ENCODE results near the gene LYRM4.

Gene LYRM4

DNA sequence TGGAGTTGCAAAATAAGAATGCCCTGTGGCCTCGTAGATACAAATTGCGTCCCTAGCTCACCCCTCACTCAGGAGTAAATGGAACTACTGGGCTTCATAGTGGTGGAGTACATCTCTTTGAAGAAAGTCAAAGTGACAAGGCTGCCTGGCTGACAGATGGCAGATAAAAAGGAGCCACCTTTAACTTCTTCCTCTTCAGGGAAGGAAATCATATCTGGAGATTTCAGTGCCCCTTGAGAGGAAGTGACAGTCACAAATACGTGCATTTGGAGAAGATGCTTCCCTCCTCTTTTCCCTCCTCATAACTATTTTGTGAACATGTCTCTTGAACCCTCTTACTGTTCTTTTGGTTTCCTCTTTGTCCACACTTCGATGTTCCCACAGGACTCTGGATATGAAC lies 132.4 kb downstream of the LYRM4 start:
- no peak overlapping the region for H3K27ac ChIP-seq
- H3K36me3 ChIP-seq = no peaks in the 10 kb centered on the region
- H3K4me1 ChIP-seq (ENCODE audit: control insufficient read depth in 1 of 2, insufficient read depth in 1 of 2, low read depth in 1 of 2, low read length in 1 of 2) = peaks cover 0 to 5% of the 10 kb centered on the region in 2 experiments
- TF ChIP-seq, protein P1, sequence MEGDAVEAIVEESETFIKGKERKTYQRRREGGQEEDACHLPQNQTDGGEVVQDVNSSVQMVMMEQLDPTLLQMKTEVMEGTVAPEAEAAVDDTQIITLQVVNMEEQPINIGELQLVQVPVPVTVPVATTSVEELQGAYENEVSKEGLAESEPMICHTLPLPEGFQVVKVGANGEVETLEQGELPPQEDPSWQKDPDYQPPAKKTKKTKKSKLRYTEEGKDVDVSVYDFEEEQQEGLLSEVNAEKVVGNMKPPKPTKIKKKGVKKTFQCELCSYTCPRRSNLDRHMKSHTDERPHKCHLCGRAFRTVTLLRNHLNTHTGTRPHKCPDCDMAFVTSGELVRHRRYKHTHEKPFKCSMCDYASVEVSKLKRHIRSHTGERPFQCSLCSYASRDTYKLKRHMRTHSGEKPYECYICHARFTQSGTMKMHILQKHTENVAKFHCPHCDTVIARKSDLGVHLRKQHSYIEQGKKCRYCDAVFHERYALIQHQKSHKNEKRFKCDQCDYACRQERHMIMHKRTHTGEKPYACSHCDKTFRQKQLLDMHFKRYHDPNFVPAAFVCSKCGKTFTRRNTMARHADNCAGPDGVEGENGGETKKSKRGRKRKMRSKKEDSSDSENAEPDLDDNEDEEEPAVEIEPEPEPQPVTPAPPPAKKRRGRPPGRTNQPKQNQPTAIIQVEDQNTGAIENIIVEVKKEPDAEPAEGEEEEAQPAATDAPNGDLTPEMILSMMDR (IDR thresholded peaks at IDR 0.05) = no peak
- no peaks in the 10 kb centered on the region for H3K9me3 ChIP-seq
- H3K27me3 ChIP-seq = no peaks in the 10 kb centered on the region
- H3K4me3 ChIP-seq (ENCODE audit: low read depth in 1 of 2, low read length in 1 of 2) = no peak overlapping the region

GRCh38 chr6:5127106-5127687 lies 133.6 kb downstream of the LYRM4 start:
- TF ChIP-seq, protein P1 (IDR thresholded peaks at IDR 0.05) = no peak

GRCh38 chr6:5126214-5126613 lies 134.5 kb downstream of the LYRM4 start:
- H3K36me3 ChIP-seq = no peaks in the 10 kb centered on the region
- H3K4me3 ChIP-seq (ENCODE audit: low read depth in 1 of 2, low read length in 1 of 2) = no peak overlapping the region
- no peak overlapping the region for H3K27ac ChIP-seq
- no peaks in the 10 kb centered on the region for H3K9me3 ChIP-seq
- TF ChIP-seq, protein P1 (IDR thresholded peaks at IDR 0.05) = no peak
- no peaks in the 10 kb centered on the region for H3K27me3 ChIP-seq
- H3K4me1 ChIP-seq (ENCODE audit: control insufficient read depth in 1 of 2, insufficient read depth in 1 of 2, low read depth in 1 of 2, low read length in 1 of 2) = peaks cover 14 to 16% of the 10 kb centered on the region in 2 experiments

More at GRCh38 chr6:5127106-5127687, 133.6 kb downstream of the LYRM4 start:
- Histone ChIP-seq H3K9me3 (no peaks in the 10 kb centered on the region), H3K4me1 (ENCODE audit: control insufficient read depth in 1 of 2, insufficient read depth in 1 of 2, low read depth in 1 of 2, low read length in 1 of 2) (peaks cover 4 to 6% of the 10 kb centered on the region in 2 experiments), H3K36me3 (no peaks in the 10 kb centered on the region), H3K27ac (no peak overlapping the region), H3K4me3 (ENCODE audit: low read depth in 1 of 2, low read length in 1 of 2) (no peak overlapping the region), H3K27me3 (no peaks in the 10 kb centered on the region)

- H3K4me1 ChIP-seq (ENCODE audit: control insufficient read depth in 1 of 2, insufficient read depth in 1 of 2, low read depth in 1 of 2, low read length in 1 of 2) = peaks cover 14 to 18% of the 10 kb centered on the region in 2 experiments
- H3K9me3 ChIP-seq = no peaks in the 10 kb centered on the region
- no peaks in the 10 kb centered on the region for H3K27me3 ChIP-seq
- TF ChIP-seq, protein P1 (IDR thresholded peaks at IDR 0.05) = no peak
- no peak overlapping the region for H3K4me3 ChIP-seq (ENCODE audit: low read depth in 1 of 2, low read length in 1 of 2)
- H3K36me3 ChIP-seq = no peaks in the 10 kb centered on the region
- no peak overlapping the region for H3K27ac ChIP-seq
These were observed 135.4 kb downstream of the LYRM4 start for GRCh38 chr6:5125152-5126006.

- no peak overlapping the region for H3K27ac ChIP-seq
- H3K4me1 ChIP-seq (ENCODE audit: control insufficient read depth in 1 of 2, insufficient read depth in 1 of 2, low read depth in 1 of 2, low read length in 1 of 2) = peaks cover 14 to 18% of the 10 kb centered on the region in 2 experiments
- H3K9me3 ChIP-seq = no peaks in the 10 kb centered on the region
- H3K36me3 ChIP-seq = no peaks in the 10 kb centered on the region
- no peaks in the 10 kb centered on the region for H3K27me3 ChIP-seq
- TF ChIP-seq, protein P1 (IDR thresholded peaks at IDR 0.05) = no peak
- no peak overlapping the region for H3K4me3 ChIP-seq (ENCODE audit: low read depth in 1 of 2, low read length in 1 of 2)
These were observed 136.2 kb downstream of the LYRM4 start for GRCh38 chr6:5124526-5124925.
